Measurements from ENCODE around the gene FGF18.

- TF ChIP-seq, protein P1, sequence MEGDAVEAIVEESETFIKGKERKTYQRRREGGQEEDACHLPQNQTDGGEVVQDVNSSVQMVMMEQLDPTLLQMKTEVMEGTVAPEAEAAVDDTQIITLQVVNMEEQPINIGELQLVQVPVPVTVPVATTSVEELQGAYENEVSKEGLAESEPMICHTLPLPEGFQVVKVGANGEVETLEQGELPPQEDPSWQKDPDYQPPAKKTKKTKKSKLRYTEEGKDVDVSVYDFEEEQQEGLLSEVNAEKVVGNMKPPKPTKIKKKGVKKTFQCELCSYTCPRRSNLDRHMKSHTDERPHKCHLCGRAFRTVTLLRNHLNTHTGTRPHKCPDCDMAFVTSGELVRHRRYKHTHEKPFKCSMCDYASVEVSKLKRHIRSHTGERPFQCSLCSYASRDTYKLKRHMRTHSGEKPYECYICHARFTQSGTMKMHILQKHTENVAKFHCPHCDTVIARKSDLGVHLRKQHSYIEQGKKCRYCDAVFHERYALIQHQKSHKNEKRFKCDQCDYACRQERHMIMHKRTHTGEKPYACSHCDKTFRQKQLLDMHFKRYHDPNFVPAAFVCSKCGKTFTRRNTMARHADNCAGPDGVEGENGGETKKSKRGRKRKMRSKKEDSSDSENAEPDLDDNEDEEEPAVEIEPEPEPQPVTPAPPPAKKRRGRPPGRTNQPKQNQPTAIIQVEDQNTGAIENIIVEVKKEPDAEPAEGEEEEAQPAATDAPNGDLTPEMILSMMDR (IDR thresholded peaks at IDR 0.05): no peak
- no peak for TF ChIP-seq POLR2A (IDR thresholded peaks at IDR 0.05)
Observed at GRCh38 chr5:171438738-171439137, 19.3 kb downstream of the FGF18 start.
